Uterus (tissue), 4 donors: Measurements from ENCODE around the gene REELD1. TPM values are rescaled to one million over a fixed set of nuclear protein-coding genes. Genes with fewer than 3 reads are reported as not detected.

Experiments
- DNase-seq, 2 donors: peaks; one replicate each; pipeline ENCODE4 v3.0.0-alpha.2; 2019 to 2020
- H3K27ac ChIP-seq, 2 donors: fragments of 200-600 bp; sonication (generic); 1 replicate in 1 of 2; 2 replicates in 1 of 2; pipeline ENCODE4 v1.5.1; 2016 to 2018
- H3K27me3 ChIP-seq, 2 donors: fragments of 200-600 bp; sonication (generic); one replicate each; pipeline ENCODE4 v1.5.1; 2018 to 2019; ENCODE audit warnings: control low read depth in 1 of 2
- H3K36me3 ChIP-seq, 2 donors: fragments of 200-600 bp; sonication (generic); one replicate each; pipeline ENCODE4 v1.5.1; 2019; ENCODE audit warnings: control low read depth in 1 of 2
- H3K4me1 ChIP-seq, 2 donors: fragments of 200-600 bp; sonication (generic); one replicate each; pipeline ENCODE4 v1.5.1; 2018 to 2019; ENCODE audit warnings: control low read depth in 1 of 2
- H3K4me3 ChIP-seq, 2 donors: fragments of 200-600 bp; sonication (generic); 1 replicate in 1 of 2; 2 replicates in 1 of 2; pipeline ENCODE4 v1.5.1; 2018 to 2019; ENCODE audit warnings: mild to moderate bottlenecking in 1 of 2
- H3K9me3 ChIP-seq, 2 donors: fragments of 200-600 bp; sonication (generic); one replicate each; pipeline ENCODE4 v1.5.1; 2019; ENCODE audit warnings: control low read depth in 1 of 2
- POLR2A ChIP-seq, 2 donors: fragments of 450-650 bp; IDR thresholded peaks; one replicate each; pipeline ENCODE4 v1.6.1; 2016; ENCODE audit warnings: antibody characterized with exemption in 2 of 2, mild to moderate bottlenecking in 1 of 2, moderate library complexity in 1 of 2
- intact Hi-C: fragments of 100-400 bp; cut with DNase I; formaldehyde crosslinking; loops from one replicate; pipeline ENCODE4 v1.15.1; 2023; ENCODE audit warnings: low total_unique reads
- total RNA-seq, 4 donors: library from RNA; depleted of rRNA in 3 of 4; stranded (reverse); fragments of >200 nt in 3 of 4; gene quantifications; one replicate each; pipeline versions ENCODE4 v1.1.0 to v1.2.4, GENCODE V29; 2014 to 2023
- TF ChIP-seq, protein P1 (sequence below), 4 experiments: fragments of 200-600 bp in 2 of 4; fragments of 450-650 bp in 2 of 4; sonication (generic) in 2 of 4; IDR thresholded peaks; one replicate each; pipeline ENCODE4 v1.5.1; 2016 to 2019; ENCODE audit warnings: antibody characterized with exemption in 4 of 4, mild to moderate bottlenecking in 2 of 4, moderate library complexity in 1 of 4
- donor health status: DM: yes; HTN: yes; CAD: no.

The REELD1 gene
- total RNA-seq = 1 to 10 TPM in 1 of 4 donors, not detected in 3; 1.4 TPM

DNA sequence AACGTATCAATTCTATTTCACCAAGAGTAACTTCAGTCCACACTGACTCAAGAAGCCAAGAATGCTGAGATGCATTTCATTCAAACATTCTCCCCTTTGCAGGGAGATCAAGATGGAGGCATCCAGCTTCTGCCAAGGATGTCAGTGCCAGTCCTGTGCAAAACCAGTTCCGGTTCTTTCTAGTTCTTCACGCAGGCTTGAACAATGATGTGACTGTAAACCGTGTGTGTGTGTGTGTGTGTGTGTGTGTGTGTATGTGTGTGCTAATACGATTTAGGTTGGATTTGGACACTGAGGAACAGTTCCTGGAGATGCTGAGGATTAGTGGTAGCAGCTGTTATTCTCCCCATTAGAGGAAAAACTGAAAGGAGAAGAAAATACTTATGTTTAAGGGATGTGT is at the start of gene REELD1:
REELD1 (plus strand) TSS at position 301 of the 400 bp plus-strand sequence. CDS start 2,415 bp downstream, outside the sequence.
- no peak within 1 kb of the TSS for H3K4me3 ChIP-seq
- no peak for DNase-seq
- H3K4me1 ChIP-seq = no peaks in the 10 kb centered on the region
- H3K36me3 ChIP-seq = no peaks in the 10 kb centered on the region
- no peaks in the 10 kb centered on the region for H3K27me3 ChIP-seq
- no peaks in the 10 kb centered on the region for H3K9me3 ChIP-seq
- H3K27ac ChIP-seq = no peak within 1 kb of the TSS
- TF ChIP-seq POLR2A (IDR thresholded peaks at IDR 0.05) = no peak
- TF ChIP-seq, protein P1, sequence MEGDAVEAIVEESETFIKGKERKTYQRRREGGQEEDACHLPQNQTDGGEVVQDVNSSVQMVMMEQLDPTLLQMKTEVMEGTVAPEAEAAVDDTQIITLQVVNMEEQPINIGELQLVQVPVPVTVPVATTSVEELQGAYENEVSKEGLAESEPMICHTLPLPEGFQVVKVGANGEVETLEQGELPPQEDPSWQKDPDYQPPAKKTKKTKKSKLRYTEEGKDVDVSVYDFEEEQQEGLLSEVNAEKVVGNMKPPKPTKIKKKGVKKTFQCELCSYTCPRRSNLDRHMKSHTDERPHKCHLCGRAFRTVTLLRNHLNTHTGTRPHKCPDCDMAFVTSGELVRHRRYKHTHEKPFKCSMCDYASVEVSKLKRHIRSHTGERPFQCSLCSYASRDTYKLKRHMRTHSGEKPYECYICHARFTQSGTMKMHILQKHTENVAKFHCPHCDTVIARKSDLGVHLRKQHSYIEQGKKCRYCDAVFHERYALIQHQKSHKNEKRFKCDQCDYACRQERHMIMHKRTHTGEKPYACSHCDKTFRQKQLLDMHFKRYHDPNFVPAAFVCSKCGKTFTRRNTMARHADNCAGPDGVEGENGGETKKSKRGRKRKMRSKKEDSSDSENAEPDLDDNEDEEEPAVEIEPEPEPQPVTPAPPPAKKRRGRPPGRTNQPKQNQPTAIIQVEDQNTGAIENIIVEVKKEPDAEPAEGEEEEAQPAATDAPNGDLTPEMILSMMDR (IDR thresholded peaks at IDR 0.05) = no peak
- intact Hi-C loops = no loop called here

- intact Hi-C loops = no loop called here
- no peaks in the 10 kb centered on the region for H3K9me3 ChIP-seq
- no peak overlapping the region for H3K4me3 ChIP-seq
Measured at GRCh38 chr4:146165221-146165620, 49.1 kb upstream of the REELD1 start.

DNA sequence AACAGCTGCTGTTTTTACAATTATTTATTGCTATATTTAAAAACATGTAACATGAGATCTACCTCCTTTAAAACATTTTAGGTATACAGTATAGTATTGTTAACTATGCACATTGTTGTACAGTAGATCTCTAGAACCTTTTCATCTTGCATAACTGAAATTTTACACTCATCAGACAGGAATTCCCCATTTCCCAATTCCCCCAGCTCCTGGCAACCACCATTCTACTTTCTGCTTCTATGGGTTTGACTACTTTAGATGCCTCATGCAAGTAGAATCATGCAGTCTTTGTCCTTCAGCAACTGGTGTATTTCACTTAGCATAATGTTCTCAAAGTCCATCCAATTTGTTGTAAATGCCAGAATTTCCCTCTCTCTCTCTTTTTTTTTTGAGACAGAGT is 48.5 kb upstream of the REELD1 start:
- intact Hi-C loops = no loop called here
- H3K27ac ChIP-seq = no peak overlapping the region
- H3K27me3 ChIP-seq = no peaks in the 10 kb centered on the region
- H3K4me3 ChIP-seq = no peak overlapping the region
- no peak for DNase-seq
- H3K4me1 ChIP-seq = no peaks in the 10 kb centered on the region
- no peaks in the 10 kb centered on the region for H3K9me3 ChIP-seq
- H3K36me3 ChIP-seq = no peaks in the 10 kb centered on the region
- no peak for TF ChIP-seq POLR2A (IDR thresholded peaks at IDR 0.05)
- TF ChIP-seq, protein P1 (IDR thresholded peaks at IDR 0.05) = no peak

More at GRCh38 chr4:146165221-146165620, 49.1 kb upstream of the REELD1 start:
- Histone ChIP-seq H3K36me3 (no peaks in the 10 kb centered on the region), H3K4me1 (no peaks in the 10 kb centered on the region), H3K27me3 (no peaks in the 10 kb centered on the region), H3K27ac (no peak overlapping the region)
- no peak for DNase-seq
- TF ChIP-seq, protein P1 (IDR thresholded peaks at IDR 0.05) = no peak
- TF ChIP-seq POLR2A (IDR thresholded peaks at IDR 0.05) = no peak

DNA sequence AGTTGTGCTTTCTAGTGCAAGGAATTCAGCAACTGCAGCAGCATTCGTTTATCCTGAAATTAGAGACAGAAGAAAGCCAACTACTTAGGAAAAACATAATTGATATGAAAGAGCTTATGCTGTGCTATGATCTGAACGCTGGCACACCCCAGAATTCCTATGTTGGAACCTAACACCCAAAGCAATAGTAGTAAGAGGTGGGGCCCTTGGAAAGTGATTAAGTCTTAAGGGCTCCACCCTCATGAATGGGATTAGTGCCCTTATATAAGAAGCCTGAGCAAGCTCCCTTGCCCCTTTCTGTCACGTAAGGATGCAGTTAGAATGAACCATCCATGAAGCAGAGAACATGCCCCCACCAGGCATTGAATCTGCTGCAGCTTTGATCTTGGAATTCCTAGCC is 44.2 kb upstream of the REELD1 start:
- no peak overlapping the region for H3K27ac ChIP-seq
- intact Hi-C loops = no loop called here

More for the DNA sequence above, 44.2 kb upstream of the REELD1 start:
- Histone ChIP-seq H3K36me3 (no peaks in the 10 kb centered on the region), H3K4me3 (no peak overlapping the region), H3K27me3 (no peaks in the 10 kb centered on the region), H3K4me1 (no peaks in the 10 kb centered on the region), H3K9me3 (no peaks in the 10 kb centered on the region)
- no peak for DNase-seq
- TF ChIP-seq, protein P1 (IDR thresholded peaks at IDR 0.05) = no peak
- no peak for TF ChIP-seq POLR2A (IDR thresholded peaks at IDR 0.05)
